ENCODE measurements around the gene MYL6. TPM values are rescaled to one million over a fixed set of nuclear protein-coding genes. Genes with fewer than 3 reads are reported as not detected.

Gene MYL6
- total and polyA plus RNA-seq, 10 of the 15 experiments (the other 5 are each of a cell fraction or from before 2014, with no cell fraction given), result 1,000 to 4,116 (median 1,828) TPM

DNA sequence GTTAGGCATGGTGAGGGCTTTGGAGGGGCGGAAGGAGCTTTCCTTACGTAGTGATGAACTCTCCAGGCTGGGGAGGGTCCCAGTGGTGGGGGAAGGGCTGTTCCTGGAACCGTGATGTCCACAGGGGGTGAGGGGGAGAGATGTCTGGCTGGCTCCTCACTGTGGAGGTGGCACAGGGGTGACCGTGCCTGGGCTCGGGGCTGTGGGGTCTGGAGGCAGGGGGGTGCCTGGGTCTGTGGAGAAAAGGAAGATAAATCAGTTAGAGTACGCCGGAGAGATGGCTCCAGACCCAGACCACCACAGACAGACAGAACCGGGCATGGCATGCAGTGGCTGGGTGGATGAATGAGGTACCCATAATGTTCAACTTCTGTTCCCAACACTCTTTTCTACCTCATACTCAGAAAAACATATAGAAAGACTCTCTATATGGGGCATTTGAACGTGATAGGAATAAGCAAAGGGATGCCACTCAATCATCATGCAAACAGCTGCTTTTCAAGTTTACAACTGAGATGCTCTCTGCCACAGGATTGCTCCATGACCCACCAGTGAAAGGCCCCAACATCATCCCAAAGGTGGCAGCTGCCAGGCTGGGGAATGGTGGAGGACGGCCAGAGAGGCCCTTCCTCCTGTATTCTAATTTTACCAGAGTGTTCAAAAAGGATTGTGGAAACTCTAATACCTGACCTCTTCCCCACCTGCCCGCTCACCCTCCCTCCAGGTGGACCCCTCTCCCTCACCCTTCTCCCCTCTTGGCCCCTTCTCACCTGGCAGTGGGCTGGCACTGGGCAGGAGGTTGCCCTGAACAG, 5.6 kb downstream of the MYL6 start:
- Histone ChIP-seq H3K9me3 (replicated peaks; ENCODE audit: control insufficient read depth, insufficient read depth, low read length) (no peaks in the 10 kb centered on the region), H3K27me3 (replicated peaks in 1 of 2; ENCODE audit: control insufficient read depth in 2 of 2, insufficient read depth in 2 of 2, low read length in 1 of 2) (no peaks in the 10 kb centered on the region), H3K4me3 (no peak overlapping the region), H3K4me2 (ENCODE audit: control insufficient read depth, insufficient read depth) (no peak overlapping the region), H3K9ac (ENCODE audit: control insufficient read depth, insufficient read depth, low read length) (no peak overlapping the region), H3K4me1 (ENCODE audit: control insufficient read depth, insufficient read depth, low read length) (peaks cover 14% of the 10 kb centered on the region), H2AFZ (ENCODE audit: control insufficient read depth, low read depth, low read length) (no peak overlapping the region), H3K27ac (ENCODE audit: control insufficient read depth, insufficient read depth) (no peak overlapping the region), H3K79me2 (ENCODE audit: control insufficient read depth, insufficient read depth, low read length) (peaks cover 27% of the 10 kb centered on the region), H4K20me1 (ENCODE audit: control insufficient read depth, insufficient read depth) (no peaks in the 10 kb centered on the region), H3K36me3 (ENCODE audit: control insufficient read depth in 2 of 2, insufficient read depth in 2 of 2, low read length in 1 of 2) (peaks cover 25 to 40% of the 10 kb centered on the region in 2 experiments)
- no peak for DNase-seq (ENCODE audit: low read depth, low spot score)
- BruUV-seq (replicated peaks), result no TSS peak
- POLR2A ChIA-PET, result interaction anchor here (0.6 to 1.7 kb wide), 6 partner anchors 12 to 298 kb away, joined by 3 to 6 read pairs (median 4); partner anchors contain the start of gene ESYT1
- CTCF ChIA-PET, result interaction anchor here (1.1 to 2.2 kb wide), 3 partner anchors 25 to 168 kb away, joined by 4 to 7 read pairs (median 4); partner anchors contain the start of gene SMARCC2
- SMC1A ChIA-PET (ENCODE audit: uncharacterized antibody, unreplicated experiment), result interaction anchor here (1.1 to 1.3 kb wide), 2 partner anchors 9 to 11 kb away, joined by 3 to 5 read pairs; no protein-coding TSS in a partner anchor
- WGBS (ENCODE audit: insufficient coverage, insufficient replicate concordance, low lambda C conversion rate, missing lambda C conversion rate), result 93% methylated on average over 11 of the region's 11 CpGs
- RAD21 ChIA-PET (ENCODE audit: unreplicated experiment), result interaction anchor here (1.2 to 2.0 kb wide), 2 partner anchors 25 to 36 kb away, joined by 3 to 11 read pairs; partner anchors contain the start of genes ESYT1 and SMARCC2
- ATAC-seq, result no peak
- FAIRE-seq, result no peak
- intact Hi-C loops (cut with micrococcal nuclease; ENCODE audit: unreplicated experiment) (no loop called here), in situ Hi-C loops (cut with MboI) (no loop called here)
- TF ChIP-seq PAX8 (IDR thresholded peaks at IDR 0.05) (no peak), ZBED1 (IDR thresholded peaks at IDR 0.05; ENCODE audit: borderline replicate concordance) (no peak), RELA (IDR thresholded peaks at IDR 0.05; ENCODE audit: borderline replicate concordance, partially characterized antibody) (no peak), POLR2A (IDR thresholded peaks at IDR 0.05; ENCODE audit: low read depth, low read length) (peak; percentile 64), WRNIP1 (IDR thresholded peaks at IDR 0.05; ENCODE audit: borderline replicate concordance, low read depth, low read length) (no peak), IKZF1 (conservative IDR thresholded peaks at IDR 0.05) (no peak), SRF (IDR thresholded peaks at IDR 0.05; ENCODE audit: low read depth in 2 of 2, low read length in 2 of 2) (no peak), POLR2AphosphoS5 (IDR thresholded peaks at IDR 0.05; ENCODE audit: low read length) (peak; percentile 69), RAD51 (IDR thresholded peaks at IDR 0.05) (no peak), FOXM1 (IDR thresholded peaks at IDR 0.05; ENCODE audit: low read depth, low read length) (0 out of 2 replicates have a peak, but pooled peaks have one; percentile 11), MTA3 (IDR thresholded peaks at IDR 0.05; ENCODE audit: borderline replicate concordance, low read length) (no peak), HDGF (IDR thresholded peaks at IDR 0.05) (no peak), ZNF274 (IDR thresholded peaks at IDR 0.05; ENCODE audit: insufficient read depth, insufficient read length) (no peak), HDAC6 (IDR thresholded peaks at IDR 0.05; ENCODE audit: unreplicated experiment) (no peak), JUNB (IDR thresholded peaks at IDR 0.05) (no peak), CBFB (IDR thresholded peaks at IDR 0.05; ENCODE audit: low read depth) (no peak), CBX5 (IDR thresholded peaks at IDR 0.05; ENCODE audit: low read depth) (no peak)
- TF ChIP-seq, protein P1, sequence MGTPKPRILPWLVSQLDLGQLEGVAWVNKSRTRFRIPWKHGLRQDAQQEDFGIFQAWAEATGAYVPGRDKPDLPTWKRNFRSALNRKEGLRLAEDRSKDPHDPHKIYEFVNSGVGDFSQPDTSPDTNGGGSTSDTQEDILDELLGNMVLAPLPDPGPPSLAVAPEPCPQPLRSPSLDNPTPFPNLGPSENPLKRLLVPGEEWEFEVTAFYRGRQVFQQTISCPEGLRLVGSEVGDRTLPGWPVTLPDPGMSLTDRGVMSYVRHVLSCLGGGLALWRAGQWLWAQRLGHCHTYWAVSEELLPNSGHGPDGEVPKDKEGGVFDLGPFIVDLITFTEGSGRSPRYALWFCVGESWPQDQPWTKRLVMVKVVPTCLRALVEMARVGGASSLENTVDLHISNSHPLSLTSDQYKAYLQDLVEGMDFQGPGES (IDR thresholded peaks at IDR 0.05), result no peak
- TF ChIP-seq, protein P2, sequence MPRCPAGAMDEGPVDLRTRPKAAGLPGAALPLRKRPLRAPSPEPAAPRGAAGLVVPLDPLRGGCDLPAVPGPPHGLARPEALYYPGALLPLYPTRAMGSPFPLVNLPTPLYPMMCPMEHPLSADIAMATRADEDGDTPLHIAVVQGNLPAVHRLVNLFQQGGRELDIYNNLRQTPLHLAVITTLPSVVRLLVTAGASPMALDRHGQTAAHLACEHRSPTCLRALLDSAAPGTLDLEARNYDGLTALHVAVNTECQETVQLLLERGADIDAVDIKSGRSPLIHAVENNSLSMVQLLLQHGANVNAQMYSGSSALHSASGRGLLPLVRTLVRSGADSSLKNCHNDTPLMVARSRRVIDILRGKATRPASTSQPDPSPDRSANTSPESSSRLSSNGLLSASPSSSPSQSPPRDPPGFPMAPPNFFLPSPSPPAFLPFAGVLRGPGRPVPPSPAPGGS (IDR thresholded peaks at IDR 0.05; ENCODE audit: borderline replicate concordance, insufficient read depth, low read depth, low read length, poor library complexity, severe bottlenecking), result no peak
- TF ChIP-seq, protein P3, sequence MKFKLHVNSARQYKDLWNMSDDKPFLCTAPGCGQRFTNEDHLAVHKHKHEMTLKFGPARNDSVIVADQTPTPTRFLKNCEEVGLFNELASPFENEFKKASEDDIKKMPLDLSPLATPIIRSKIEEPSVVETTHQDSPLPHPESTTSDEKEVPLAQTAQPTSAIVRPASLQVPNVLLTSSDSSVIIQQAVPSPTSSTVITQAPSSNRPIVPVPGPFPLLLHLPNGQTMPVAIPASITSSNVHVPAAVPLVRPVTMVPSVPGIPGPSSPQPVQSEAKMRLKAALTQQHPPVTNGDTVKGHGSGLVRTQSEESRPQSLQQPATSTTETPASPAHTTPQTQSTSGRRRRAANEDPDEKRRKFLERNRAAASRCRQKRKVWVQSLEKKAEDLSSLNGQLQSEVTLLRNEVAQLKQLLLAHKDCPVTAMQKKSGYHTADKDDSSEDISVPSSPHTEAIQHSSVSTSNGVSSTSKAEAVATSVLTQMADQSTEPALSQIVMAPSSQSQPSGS (IDR thresholded peaks at IDR 0.05; ENCODE audit: low read length), result no peak
- TF ChIP-seq, protein P4, sequence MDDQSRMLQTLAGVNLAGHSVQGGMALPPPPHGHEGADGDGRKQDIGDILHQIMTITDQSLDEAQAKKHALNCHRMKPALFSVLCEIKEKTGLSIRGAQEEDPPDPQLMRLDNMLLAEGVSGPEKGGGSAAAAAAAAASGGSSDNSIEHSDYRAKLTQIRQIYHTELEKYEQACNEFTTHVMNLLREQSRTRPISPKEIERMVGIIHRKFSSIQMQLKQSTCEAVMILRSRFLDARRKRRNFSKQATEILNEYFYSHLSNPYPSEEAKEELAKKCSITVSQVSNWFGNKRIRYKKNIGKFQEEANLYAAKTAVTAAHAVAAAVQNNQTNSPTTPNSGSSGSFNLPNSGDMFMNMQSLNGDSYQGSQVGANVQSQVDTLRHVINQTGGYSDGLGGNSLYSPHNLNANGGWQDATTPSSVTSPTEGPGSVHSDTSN (IDR thresholded peaks at IDR 0.05; ENCODE audit: insufficient replicate concordance, low read depth, low read length), result peak; percentile 7
